Measurements from ENCODE around the gene LTO1. TPM values are rescaled to one million over a fixed set of nuclear protein-coding genes. Genes with fewer than 3 reads are reported as not detected.

Gene LTO1
- total RNA-seq, 1 experiment from 2014 or later: 25.3 TPM

- H3T11ph ChIP-seq (ENCODE audit: low read length): no peak overlapping the region
- no peak overlapping the region for H3K14ac ChIP-seq (ENCODE audit: insufficient read depth, low read length)
- no peaks in the 10 kb centered on the region for H3K23me2 ChIP-seq (ENCODE audit: insufficient read length, low read depth, low read length, poor library complexity, severe bottlenecking)
- H3K4ac ChIP-seq (ENCODE audit: low read depth, low read length): no peak overlapping the region
- no peak overlapping the region for H3K4me2 ChIP-seq (ENCODE audit: insufficient read depth, insufficient read length, low read length)
- no peak overlapping the region for H3K18ac ChIP-seq (ENCODE audit: insufficient read length, low read depth, low read length)
- no peaks in the 10 kb centered on the region for H4K20me1 ChIP-seq (ENCODE audit: control insufficient read depth, insufficient read depth, insufficient read length)
- H3K36me3 Mint-ChIP-seq (ENCODE audit: insufficient read depth in 1 of 3, low read depth in 3 of 3): peaks cover 8 to 61% (median 52%) of the 10 kb centered on the region in 3 experiments; a peak in 6 of 7 replicates
- no peak overlapping the region for H3K27ac ChIP-seq (ENCODE audit: insufficient read length, low read depth, low read length)
- no peaks in the 10 kb centered on the region for H3K4me1 ChIP-seq (ENCODE audit: insufficient read depth, low read length)
- H2BK120ac ChIP-seq (ENCODE audit: low read depth, low read length, poor library complexity, severe bottlenecking): no peak overlapping the region
- no peak overlapping the region for H2BK20ac ChIP-seq (ENCODE audit: low read depth, low read length, poor library complexity, severe bottlenecking)
- no peak overlapping the region for H2AFZ ChIP-seq (ENCODE audit: low read length)
- H3K27ac Mint-ChIP-seq: no peak overlapping the region
- no peak overlapping the region for H4K5ac ChIP-seq (ENCODE audit: insufficient read length, low read depth, low read length)
- peak; percentile 34 for DNase-seq
- H3K9me3 Mint-ChIP-seq: no peaks in the 10 kb centered on the region
- H3K27me3 ChIP-seq (ENCODE audit: insufficient read depth, low read length): no peaks in the 10 kb centered on the region
- H2AK5ac ChIP-seq (ENCODE audit: insufficient read length, low read length): no peak overlapping the region
- no peak overlapping the region for H4K8ac ChIP-seq (replicated peaks; ENCODE audit: insufficient read length, low read depth, low read length)
- H3K4me1 Mint-ChIP-seq: peaks cover 19 to 20% of the 10 kb centered on the region in 2 experiments
- H2BK5ac ChIP-seq (ENCODE audit: insufficient read length, low read length): no peak overlapping the region
- no peaks in the 10 kb centered on the region for H3K27me3 Mint-ChIP-seq (ENCODE audit: low read depth)
- no peaks in the 10 kb centered on the region for H3K9me3 ChIP-seq (ENCODE audit: control insufficient read depth, low read depth, low read length)
- no peak overlapping the region for H3K4me3 Mint-ChIP-seq
- no peaks in the 10 kb centered on the region for H3K79me1 ChIP-seq (ENCODE audit: insufficient read depth, low read depth, low read length, poor library complexity, severe bottlenecking)
- no CpG with 5 or more reads among the region's 11 CpGs for WGBS (ENCODE audit: extremely low coverage, insufficient read length, low lambda C conversion rate)
- no peak overlapping the region for H3K56ac ChIP-seq (ENCODE audit: insufficient read length, low read depth, low read length)
- no peaks in the 10 kb centered on the region for H3K79me2 ChIP-seq (ENCODE audit: insufficient read depth, low read length)
- no peak overlapping the region for H3K23ac ChIP-seq (ENCODE audit: insufficient read length, low read depth, low read length)
- no peak overlapping the region for H4K91ac ChIP-seq (ENCODE audit: insufficient read length, low read depth, low read length)
- H2BK12ac ChIP-seq (ENCODE audit: insufficient read length, low read depth, low read length): no peak overlapping the region
- no peak overlapping the region for H2BK15ac ChIP-seq (ENCODE audit: low read depth, low read length)
- TF ChIP-seq, protein P1, sequence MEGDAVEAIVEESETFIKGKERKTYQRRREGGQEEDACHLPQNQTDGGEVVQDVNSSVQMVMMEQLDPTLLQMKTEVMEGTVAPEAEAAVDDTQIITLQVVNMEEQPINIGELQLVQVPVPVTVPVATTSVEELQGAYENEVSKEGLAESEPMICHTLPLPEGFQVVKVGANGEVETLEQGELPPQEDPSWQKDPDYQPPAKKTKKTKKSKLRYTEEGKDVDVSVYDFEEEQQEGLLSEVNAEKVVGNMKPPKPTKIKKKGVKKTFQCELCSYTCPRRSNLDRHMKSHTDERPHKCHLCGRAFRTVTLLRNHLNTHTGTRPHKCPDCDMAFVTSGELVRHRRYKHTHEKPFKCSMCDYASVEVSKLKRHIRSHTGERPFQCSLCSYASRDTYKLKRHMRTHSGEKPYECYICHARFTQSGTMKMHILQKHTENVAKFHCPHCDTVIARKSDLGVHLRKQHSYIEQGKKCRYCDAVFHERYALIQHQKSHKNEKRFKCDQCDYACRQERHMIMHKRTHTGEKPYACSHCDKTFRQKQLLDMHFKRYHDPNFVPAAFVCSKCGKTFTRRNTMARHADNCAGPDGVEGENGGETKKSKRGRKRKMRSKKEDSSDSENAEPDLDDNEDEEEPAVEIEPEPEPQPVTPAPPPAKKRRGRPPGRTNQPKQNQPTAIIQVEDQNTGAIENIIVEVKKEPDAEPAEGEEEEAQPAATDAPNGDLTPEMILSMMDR (conservative IDR thresholded peaks at IDR 0.05): no peak
- no peak overlapping the region for H3K9ac ChIP-seq (ENCODE audit: extremely low read depth, insufficient read length, low read length)
Measured at GRCh38 chr11:69652999-69653398, 22.2 kb downstream of the LTO1 start.
